Gastrocnemius medialis (tissue), 4 donors: ENCODE measurements around the gene EPAS1.

Source experiments
- POLR2A ChIP-seq, 2 donors: fragments of 450-650 bp; IDR thresholded peaks; one replicate each; pipeline ENCODE4 v1.6.1; 2017; ENCODE audit warnings: antibody characterized with exemption in 2 of 2, mild to moderate bottlenecking in 2 of 2, moderate library complexity in 2 of 2
- TF ChIP-seq, protein P1 (sequence below), 5 experiments: fragments of 450-650 bp in 3 of 5; fragments of 200-600 bp in 2 of 5; sonication (generic) in 2 of 5; IDR thresholded peaks in 4 of 5; conservative IDR thresholded peaks in 1 of 5; 1 replicate in 4 of 5; 2 replicates in 1 of 5; pipeline ENCODE4 v1.5.1; 2016 to 2019; ENCODE audit warnings: antibody characterized with exemption in 5 of 5, mild to moderate bottlenecking in 3 of 5, moderate library complexity in 3 of 5

DNA sequence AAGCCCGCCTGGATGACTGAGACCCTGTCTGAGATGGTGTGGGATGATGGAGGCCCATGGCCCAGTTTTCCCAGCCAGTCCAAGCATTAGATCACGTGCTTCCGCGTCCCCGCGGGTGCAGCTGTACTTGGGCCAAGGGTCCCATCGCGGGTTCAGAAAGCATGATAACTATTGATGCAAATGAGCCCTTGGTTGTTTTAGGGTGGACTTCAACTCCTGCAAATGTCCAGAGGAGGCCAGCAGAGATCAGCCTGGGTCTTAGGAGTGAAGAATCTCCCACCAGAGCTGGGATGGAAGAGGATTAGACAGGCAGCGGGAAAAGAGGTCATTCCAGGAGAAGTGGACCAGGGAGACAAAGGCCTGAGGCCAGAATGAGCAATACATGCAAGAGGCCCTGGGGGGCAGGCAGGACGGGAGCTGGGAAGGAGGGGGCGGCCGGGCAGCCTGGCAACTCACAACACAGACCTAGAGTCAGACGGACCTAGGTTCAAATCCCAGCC lies 92.3 kb downstream of the EPAS1 start:
- TF ChIP-seq, protein P1, sequence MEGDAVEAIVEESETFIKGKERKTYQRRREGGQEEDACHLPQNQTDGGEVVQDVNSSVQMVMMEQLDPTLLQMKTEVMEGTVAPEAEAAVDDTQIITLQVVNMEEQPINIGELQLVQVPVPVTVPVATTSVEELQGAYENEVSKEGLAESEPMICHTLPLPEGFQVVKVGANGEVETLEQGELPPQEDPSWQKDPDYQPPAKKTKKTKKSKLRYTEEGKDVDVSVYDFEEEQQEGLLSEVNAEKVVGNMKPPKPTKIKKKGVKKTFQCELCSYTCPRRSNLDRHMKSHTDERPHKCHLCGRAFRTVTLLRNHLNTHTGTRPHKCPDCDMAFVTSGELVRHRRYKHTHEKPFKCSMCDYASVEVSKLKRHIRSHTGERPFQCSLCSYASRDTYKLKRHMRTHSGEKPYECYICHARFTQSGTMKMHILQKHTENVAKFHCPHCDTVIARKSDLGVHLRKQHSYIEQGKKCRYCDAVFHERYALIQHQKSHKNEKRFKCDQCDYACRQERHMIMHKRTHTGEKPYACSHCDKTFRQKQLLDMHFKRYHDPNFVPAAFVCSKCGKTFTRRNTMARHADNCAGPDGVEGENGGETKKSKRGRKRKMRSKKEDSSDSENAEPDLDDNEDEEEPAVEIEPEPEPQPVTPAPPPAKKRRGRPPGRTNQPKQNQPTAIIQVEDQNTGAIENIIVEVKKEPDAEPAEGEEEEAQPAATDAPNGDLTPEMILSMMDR (IDR thresholded peaks at IDR 0.05 in 4 of 5, conservative IDR thresholded peaks at IDR 0.05 in 1 of 5) = no peak
- no peak for TF ChIP-seq POLR2A (IDR thresholded peaks at IDR 0.05)
